ENCODE results near the gene MRPL28.
"Not testable (repeated sequence)": the region's sequence is repeated elsewhere in the genome, so short reads cannot be mapped to it uniquely, and the experiment has no call there.

Gene MRPL28

DNA sequence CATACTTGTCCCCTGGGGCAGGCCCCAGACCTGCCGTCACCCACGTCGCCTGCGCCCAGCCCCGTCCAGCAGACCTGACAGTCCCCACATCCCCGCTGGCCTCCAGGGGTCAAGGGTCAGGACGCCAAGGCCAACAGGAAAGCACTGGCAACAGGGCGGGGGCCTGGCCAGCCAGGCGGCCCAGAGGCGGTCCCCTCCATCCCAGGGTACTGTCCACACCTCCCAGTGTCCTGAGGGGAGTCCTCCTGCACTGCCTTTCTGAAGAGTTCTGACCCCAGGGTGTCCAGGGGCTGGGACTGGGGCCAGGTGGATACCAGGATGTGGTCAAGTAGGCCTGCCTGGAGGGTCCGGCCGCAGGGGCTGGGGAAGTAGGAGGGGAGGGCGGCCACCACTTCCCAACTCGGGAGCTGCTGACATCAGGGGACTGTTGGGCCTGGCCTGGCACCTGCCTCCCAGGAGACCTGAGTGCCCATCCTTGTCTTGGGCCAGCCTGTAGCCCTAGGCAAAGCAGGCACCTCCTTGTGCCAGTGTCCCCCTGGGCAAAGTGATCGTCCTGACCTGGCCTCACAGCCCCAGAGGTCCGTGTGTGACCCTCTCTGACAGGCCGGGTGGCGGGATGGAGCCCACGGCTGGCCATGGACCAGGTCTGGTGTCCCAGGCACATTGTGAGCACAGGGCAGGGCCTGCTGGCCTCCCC, 11.1 kb downstream of the MRPL28 start:
- no peak for DNase-seq

DNA sequence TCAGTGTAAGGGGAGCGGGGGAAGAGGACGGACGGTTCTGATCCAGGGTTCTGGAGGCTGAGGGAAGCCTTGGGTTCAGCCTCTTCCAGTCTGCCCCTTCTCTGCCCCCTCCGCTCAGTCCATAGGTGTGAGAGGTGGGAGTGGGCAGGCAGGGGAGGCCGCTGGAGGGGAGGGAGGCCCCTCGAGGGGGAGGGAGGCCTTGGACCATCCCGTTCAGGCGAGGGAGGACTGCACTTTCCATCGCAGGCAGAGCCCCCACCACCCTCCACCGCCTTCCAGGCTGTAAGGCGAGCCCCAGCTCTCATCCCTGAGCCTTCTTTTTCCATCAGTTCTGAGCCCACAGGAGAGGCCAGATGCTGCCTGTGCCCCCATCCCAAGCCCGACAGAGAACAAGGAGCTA, 13.6 kb downstream of the MRPL28 start:
- no peak for DNase-seq

DNA sequence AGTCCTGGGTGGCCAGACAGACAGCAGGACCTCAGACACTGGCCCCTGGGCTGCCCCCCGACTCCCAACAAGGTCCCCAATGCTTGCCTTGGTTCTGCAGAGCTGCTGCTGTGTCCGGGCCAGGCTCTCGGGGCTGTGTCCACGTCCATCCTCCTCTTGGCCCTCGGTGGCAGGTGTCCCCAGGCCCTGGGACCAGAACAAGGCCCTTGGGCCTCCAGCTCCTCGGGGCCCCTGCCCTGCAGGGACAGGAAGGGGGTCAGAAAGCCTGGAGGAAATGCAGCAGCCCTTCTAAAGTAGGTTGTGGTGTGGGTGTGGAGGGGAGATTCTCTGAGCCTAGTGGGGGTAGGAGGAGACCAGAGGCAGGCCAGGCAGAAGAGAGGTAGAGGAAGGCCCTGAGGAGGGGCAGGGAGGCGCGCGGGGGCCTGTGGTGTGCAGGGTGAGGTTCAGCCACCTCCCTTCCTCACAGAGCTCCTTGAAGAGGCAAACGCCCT, 15.3 kb downstream of the MRPL28 start:
- DNase-seq, result no peak

DNA sequence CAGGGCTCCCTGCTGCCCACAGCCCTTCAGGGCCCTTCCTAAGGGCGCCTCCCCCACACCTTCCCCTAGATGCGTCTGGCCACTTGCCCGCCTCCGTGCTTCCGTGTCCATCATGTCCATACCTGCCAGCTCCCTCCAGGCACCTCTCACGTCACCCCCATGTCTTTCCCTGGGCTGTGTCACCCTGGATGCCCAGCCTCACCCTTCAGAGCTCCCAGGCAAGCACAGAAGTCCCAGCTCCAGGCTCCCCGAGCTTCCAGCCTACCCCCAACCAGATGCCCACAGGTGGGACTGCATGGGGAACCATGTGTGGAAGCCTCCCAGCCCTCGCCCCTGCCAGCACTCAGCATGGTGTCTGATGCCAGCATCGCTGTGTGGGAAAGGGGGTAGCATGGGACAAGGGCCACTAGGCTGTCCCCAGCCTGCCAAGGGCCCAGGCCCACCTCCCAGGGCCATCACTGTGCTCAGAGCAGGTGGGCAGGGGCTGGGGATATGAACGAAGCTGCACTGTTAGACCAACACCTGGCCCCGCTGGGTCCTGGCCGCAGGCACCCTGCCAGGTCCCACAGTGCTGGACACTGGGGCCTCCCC, 16.0 kb downstream of the MRPL28 start:
- no peak for DNase-seq

DNA sequence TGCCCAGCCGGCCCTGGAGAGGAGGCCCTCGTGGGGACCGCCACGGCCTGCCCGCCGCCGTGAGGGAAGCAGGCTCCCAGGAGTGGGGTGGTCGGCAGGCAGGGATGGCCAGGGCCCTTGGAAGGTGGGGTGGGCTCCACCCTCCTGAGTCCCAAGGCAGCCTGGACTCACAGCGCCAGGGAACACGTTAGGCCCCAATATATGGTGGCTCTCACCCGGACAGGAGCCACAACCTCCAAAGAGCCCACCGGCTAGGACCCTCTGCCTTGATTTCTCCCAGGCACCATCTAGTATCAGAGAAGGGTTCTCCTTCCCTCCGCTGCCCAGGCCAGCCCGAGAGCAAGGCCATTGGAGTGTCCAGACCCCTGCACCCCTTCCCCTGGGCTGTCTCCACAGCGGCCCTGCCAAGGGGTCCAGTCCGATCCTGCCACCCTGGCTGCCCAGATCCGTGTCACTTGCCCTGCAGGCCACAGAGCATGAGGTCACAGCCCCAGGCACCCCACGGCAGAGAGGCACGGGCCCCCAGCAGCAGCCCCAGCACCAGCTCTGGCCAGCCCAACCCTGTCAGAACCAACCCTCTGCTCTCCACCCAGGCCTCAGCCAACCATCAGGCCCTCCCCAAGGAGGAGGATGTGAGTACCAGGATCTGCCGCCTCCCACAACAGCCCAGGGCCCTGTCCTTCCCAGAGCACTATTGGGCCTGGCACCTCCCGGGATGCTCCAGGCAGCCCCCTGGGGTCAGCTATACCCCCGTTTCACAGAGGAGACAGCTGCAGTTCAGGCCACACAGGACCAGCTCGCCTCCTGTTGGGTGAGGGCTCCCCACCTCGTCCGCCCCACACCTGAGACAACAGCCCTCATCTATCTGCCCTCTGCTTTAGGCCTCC, 16.7 kb downstream of the MRPL28 start:
- DNase-seq, result no peak

DNA sequence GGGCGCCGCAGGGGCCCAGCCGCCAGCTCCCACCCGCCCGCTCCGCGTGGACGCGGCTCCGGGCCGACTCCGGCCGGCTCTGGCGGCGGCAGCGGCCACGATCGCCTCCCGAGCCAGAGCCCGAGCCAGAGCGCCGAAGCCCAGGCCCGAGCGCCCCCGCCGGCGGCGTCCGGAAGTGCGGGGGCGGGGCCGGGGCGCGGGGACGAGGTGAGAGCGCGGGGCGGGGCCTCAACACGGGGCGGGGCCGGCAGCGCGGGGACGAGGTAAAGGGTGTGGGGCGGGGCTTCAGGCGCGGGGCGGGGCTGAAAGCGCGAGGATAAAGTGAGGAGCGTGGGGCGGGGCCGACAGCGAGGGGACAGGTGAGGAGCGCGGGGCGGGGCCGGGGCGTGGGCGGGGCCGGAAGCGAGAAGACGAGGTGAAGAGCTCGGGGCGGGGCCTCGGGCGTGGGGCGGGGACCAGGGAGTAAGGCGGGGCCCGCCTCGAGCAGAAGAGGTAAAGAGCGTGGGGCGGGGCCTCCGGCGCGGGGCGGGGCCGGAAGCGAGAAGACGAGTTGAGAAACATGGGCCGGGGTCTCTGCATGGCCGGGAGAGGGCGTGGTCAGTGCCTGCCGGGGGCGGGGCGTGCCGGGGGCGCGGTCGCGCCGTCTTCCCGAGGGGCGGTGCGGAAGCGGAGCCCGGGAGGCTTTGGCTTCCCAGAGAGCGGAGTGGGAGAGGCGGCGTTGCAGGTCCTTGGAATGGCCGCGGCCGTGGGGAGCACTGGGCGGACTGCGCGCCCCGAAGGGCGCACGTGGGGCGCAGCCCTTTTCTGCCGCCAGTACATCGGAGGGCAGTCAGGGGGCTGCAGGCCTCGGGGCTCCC, 17.6 kb downstream of the MRPL28 start, which contains the start of gene AXIN1:
Gene AXIN1 (minus strand): TSS at position 177 of the 857 bp plus-strand sequence. CDS start 5,698 bp downstream, outside the sequence.
- DNase-seq, result peak; percentile 98

DNA sequence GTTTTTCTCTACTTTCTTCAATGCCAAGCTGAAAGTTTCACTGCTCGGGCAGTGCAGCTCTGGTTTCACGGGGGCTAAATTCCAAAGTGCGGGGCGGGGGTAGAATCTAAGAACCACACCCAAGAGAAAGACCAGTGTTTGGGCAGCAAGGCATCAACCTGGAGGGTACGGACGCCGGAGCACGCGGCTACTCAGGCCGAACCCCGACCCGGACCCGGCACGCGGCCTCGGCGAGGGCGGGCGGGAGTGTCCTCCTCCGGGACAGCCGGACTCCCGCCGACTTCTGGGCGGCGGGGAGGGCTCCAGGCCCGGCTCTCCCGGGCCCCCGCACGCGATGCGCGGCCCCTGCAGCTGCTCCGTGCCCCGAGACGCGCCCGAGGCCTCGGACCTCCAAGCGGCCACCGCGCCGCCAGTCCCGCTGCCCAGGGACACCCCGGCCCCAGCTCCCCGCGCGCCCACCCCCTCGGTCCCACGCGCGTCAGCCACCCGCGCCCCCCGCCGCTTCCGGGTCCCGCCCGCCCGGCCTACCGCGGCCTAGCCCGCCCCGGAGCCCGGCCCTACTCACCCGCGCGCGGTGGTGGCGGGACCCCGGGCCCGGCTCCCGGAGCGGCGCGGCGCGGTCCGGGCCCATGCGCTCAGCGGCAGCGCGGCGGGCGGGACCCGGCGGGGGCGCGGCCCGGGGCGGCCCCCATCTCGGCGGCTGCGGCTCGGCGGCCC, 18.4 kb downstream of the MRPL28 start:
- DNase-seq, result no peak

DNA sequence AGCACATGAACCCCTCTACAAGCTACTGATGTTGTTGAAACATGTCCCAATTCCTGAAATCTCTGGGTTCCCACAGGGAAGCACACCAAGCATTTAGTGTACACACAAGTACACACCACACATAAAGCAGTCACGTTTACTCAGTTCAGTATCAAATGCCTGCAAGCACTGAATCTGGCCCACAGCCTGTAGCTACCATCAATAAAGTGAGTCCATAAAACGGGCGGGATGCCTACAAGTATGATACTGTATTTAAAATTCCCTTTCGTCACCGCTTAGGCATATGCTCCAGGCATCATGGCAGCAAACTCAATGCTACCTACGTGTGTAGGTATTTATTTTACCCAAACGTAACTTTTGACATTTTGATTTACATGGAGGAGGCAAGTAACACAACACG, 20.1 kb downstream of the MRPL28 start:
- DNase-seq, result no peak

DNA sequence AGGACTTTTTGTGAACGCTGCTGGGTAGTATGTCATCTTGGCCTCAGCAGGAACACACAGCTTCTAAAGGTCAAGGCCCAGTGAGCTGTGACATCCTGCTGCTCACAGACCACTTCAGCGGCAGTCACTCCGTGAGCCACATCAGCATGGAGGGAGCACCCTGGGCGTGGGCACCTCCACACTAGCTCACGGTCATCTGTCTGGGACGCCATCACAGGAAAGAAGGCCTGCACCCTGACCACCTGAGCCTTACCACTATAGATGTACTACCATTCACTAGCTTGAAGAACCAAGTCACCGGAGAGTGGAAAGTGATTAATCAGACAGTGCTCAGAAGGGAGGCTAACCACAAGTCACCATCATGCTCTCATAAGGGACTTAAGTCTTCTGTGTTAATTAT, 21.1 kb downstream of the MRPL28 start:
- no peak for DNase-seq

DNA sequence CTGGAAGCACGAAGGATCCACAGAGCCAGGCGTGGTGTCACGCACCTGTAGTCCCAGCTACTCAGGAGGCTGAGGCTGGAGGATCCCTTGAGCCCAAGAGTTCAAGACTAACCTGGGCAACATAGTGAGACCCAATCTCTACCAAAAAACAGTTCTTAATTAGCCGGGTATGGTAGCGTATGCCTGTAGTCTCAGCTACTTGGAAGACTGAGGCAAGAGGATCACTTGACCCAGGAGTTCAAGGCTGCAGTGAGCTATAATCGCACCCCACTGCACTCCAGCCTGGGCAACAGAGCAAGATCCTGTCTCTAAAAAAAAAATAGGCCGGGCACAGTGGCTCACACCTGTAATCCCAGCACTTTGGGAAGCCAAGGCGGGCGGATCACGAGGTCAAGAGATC, 21.8 kb downstream of the MRPL28 start:
- not testable (repeated sequence) for DNase-seq

DNA sequence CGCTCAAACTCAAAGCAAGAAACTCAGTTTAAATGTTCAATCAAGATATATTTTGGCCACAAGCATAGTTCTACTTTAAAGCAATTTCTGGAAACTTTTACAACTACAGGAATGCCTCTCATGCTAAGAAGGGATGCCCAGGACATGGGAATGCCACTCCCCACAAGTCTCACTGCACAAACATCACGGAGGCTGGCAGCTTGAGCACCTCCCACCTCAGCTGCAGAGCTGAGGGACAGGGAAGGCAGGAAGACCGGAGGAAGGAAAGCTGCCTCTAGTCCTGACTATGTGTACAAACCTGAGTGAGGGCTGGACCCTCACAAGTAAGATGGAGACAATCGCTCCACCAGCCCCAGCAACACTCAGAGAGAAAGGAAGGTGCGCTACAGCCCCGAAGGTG, 23.1 kb downstream of the MRPL28 start:
- DNase-seq, result no peak

DNA sequence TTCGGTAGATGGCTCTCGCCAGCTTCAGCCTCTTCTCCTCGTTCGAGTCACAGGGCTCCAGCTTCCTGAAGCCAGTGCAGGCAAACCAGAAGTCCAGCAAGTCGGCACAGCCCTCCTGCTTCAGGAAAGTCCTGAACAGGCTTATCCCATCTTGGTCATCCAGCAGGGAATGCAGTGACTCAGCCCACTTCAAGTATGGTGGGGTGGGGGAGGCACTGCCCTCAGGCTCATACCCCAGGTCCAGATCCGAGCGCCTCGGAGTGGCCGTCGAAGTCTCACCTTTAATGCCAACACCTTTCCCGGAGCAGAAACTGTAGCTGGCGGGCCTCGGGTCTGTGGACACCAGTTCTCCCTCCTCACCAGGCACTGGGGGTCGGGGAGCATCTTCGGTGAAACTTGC, 23.8 kb downstream of the MRPL28 start:
- no peak for DNase-seq

DNA sequence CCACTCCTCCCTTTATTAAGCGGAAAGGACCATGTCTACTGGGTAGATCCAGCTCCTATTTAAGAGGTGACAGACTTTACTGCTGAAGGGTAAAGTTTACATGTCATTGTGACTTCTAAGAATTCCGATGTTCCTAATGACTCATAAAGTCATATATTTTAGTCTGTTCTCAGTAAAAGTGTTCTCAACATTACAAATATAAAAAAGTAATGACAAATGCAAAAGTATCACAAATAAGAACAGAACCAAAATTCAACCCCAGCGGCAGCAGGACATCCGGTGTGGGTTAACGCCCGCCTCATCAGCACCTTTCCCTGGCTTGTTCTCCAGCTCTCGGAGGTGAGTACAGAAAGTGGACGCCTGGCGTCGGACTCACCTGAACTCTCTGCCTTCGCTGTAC, 24.6 kb downstream of the MRPL28 start:
- DNase-seq, result no peak

DNA sequence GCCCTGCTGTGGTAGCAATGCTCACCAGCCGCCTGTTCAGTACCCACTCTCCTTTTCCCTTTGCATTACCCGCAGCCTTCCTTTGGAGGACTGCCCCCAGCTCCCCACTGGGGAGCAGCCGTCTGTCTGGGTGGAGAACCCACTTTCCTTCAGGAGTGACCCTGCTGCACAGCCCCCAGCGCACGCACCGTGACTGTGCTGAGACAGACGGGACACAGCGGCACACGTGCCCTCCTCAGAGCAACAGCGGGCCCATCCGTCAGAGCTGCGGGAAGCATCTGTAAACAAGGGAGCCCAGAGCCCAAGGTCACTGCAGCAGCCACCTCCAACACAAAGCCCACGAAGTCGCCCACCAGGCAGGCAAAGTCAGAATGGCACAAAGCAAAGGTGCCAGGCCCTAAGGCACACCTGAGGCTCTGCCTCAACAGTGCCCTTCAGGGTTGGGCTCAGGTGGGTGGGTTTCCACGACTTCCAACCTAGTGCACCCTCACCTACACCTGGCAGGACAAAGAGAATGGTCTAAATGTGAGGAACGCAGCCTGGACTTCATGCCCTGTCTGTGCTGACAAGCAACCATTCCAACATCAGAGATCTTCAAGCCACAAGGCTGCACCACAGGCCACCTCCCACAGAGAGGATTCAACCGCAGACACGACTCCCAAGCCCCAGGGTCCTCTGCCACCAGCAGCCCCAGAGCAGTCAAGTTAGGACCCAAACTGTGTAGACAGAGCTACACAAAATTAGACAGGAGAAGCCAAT, 27.7 kb downstream of the MRPL28 start:
- no peak for DNase-seq

DNA sequence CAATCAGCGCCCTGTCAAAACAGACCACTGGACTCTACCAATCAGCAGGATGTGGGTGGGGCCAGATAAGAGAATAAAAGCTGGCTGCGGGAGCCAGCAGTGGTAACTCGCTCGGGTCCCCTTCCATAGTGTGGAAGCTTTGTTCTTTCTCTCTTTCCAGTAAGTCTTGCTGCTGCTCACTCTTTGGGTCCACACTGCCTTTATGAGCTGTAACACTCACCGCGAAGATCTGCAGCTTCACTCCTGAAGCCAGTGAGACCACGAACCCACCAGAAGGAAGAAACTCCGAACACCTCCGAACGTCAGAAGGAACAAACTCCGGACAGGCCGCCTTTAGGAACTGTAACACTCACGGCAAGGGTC, 28.4 kb downstream of the MRPL28 start:
- not testable (repeated sequence) for DNase-seq

DNA sequence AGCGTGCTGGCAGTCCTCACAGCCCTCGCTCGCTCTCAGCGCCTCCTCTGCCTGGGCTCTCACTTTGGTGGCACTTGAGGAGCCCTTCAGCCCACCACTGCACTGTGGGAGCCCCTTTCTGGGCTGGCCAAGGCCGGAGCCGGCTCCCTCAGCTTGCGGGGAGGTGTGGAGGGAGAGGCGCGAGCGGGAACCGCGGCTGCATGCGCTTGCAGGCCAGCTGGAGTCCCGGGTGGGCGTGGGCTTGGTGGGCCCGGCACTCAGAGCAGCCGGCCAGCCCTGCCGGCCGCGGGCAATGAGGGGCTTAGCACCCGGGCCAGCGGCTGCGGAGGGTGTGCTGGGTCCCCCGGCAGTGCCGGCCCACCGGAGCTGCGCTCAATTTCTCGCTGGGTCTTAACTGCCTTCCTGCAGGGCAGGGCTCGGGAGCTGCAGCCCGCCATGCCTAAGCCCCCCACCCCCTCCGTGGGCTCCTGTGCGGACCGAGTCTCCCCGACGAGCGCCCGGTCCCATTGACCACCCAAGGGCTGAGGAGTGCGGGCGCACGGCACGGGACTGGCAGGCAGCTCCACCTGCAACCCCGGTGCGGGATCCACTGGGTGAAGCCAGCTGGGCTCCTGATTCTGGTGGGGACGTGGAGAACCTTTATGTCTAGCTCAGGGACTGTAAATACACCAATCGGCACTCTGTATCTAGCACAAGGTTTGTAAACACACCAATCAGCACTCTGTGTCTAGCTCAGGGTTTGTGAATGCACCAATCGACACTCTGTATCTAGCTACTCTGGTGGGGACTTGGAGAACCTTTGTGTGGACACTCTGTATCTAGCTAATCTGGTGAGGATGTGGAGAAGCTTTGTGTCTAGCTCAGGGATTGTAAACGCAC, 29.0 kb downstream of the MRPL28 start:
- not testable (repeated sequence) for DNase-seq

DNA sequence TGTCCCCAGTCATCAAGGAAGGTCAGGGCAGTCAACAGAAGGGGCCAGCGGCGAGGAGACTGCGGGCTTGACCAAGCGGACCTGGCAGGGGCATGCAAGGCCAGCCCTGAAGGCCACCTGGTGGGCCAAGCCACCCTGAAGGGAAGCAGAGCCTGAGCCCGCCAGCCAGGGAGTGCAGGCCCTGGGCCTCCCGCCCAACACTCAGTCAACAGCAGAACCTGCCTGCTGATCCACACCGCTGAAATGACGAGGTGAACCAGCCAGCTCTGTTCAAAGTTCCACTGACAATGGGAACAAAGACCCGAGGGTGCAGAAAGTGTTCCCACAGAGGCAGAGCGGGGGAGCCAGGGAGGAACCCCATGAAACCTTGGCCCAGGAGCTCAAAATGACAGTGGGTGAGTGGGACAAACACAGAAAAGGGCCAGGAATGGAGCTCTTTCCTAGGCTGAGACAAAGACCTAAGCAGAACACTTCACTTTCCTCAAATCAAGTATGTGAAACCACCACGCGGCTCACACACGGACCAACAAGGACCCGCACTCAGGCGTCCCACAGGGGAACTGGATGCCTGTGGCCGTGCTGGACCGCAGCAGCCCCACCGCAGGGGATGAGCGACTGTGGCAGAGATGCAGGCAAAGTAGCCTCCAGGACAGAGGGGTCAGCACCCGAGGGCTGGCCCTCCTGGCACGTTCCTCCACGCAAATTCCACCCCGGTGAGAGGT, 29.8 kb downstream of the MRPL28 start:
- no peak for DNase-seq

DNA sequence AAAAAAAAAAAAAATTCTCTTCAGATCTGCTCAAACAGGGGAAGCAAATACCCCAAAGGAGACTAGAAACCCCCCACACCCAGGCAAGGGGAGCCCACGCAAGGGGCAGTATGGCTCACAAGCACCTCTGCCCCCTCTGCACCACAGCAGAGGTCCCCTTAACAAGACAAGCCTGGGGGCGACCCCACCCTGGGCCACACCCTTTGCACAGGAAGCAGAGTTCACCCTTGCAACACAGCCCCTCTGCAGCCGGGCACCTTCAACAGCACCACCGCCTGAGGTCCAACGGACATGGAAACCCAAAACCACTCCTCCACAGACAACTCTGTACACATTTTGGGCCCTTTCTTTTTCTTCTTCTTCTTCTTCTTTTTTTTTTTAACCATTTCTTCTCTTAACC, 30.7 kb downstream of the MRPL28 start:
- no peak for DNase-seq

DNA sequence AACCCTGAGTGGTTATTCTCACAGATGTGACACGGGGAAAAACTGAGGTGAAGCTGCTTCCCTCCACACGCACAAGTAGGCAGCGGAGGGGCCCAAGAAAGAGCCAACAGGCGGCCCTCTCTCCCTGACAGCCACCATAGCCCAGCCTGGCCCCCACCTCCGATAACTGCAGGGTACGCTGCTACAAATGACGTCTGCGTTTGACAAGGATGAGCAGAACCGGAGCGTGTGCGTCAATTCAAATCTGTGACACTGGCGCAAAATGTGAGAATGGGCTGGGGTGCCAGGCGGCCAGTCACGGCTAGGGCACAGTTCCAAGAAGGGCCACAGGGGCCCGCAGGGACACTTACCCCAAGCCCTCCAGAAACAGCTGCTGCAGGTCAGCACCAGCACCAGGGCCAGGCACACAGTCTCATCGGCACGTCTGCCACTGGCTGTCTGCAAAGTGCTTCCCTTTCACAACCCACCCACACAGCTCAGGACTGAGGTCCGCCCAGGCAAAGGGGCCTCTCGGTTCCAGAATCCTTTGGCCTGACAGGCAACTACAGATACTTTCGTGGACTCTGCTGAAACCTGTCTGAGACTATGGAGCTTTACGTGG, 32.3 kb downstream of the MRPL28 start:
- DNase-seq, result no peak
